AG04450 (cell line): ENCODE measurements around the gene MEX3C. TPM values are rescaled to one million over a fixed set of nuclear protein-coding genes. Genes with fewer than 3 reads are reported as not detected.

Experiments
- CTCF ChIA-PET: fragments of 300-600, 350-600 bp; formaldehyde crosslinking; extraction: SDS; loops from one replicate; lab custom pipeline; 2022; ENCODE audit warnings: antibody characterized with exemption, inconsistent platforms; lab: Charles Lee
- POLR2A ChIA-PET: fragments of 350-600 bp; formaldehyde crosslinking; extraction: SDS; loops from one replicate; lab custom pipeline; 2021; ENCODE audit warnings: antibody characterized with exemption, inconsistent platforms; lab: Yijun Ruan, JAX
- DNase-seq: peaks from one replicate; pipeline ENCODE4 v3.0.0-alpha.2; 2011; ENCODE audit warnings: low read depth, low spot score
- H3K27ac ChIP-seq: one replicate; pipeline ENCODE4 v1.5.1; 2012; ENCODE audit warnings: low read depth, low read length, control low read depth
- H3K27me3 ChIP-seq: one replicate; pipeline ENCODE4 v1.6.0; 2012; ENCODE audit warnings: low read length; ENCODE audit not compliant: control insufficient read depth, insufficient read depth
- H3K4me3 ChIP-seq: 2 replicates; pipeline ENCODE4 v1.5.1; 2011; ENCODE audit warnings: mild to moderate bottlenecking, low read depth, low read length, control low read depth
- H3K9me3 ChIP-seq: 2 replicates; pipeline ENCODE4 v1.5.1; 2012; ENCODE audit warnings: low read length; ENCODE audit not compliant: control insufficient read depth, insufficient read depth
- polyA minus RNA-seq: library from RNA; depleted of rRNA, polyadenylated mRNA; stranded (reverse); fragments of >200 nt; gene quantifications from 2 replicates; pipeline ENCODE4 v1.2.3, GENCODE V29; 2011; rRNA and poly(A)+ RNA removed
- polyA plus RNA-seq: library from polyadenylated mRNA; depleted of rRNA; stranded (reverse); fragments of >200 nt; gene quantifications from 2 replicates; pipeline ENCODE4 v1.2.3, GENCODE V29; 2011; rRNA removed
- TF ChIP-seq, protein P1 (sequence below): IDR thresholded peaks from 2 replicates; pipeline ENCODE4 v1.5.1; 2011; ENCODE audit warnings: low read depth, low read length, control low read depth, inconsistent platforms

The MEX3C gene
- polyA plus RNA-seq: 63.5 and 69.7 TPM in 2 replicates
- 61.1 and 74.8 TPM in 2 replicates for polyA minus RNA-seq

DNA sequence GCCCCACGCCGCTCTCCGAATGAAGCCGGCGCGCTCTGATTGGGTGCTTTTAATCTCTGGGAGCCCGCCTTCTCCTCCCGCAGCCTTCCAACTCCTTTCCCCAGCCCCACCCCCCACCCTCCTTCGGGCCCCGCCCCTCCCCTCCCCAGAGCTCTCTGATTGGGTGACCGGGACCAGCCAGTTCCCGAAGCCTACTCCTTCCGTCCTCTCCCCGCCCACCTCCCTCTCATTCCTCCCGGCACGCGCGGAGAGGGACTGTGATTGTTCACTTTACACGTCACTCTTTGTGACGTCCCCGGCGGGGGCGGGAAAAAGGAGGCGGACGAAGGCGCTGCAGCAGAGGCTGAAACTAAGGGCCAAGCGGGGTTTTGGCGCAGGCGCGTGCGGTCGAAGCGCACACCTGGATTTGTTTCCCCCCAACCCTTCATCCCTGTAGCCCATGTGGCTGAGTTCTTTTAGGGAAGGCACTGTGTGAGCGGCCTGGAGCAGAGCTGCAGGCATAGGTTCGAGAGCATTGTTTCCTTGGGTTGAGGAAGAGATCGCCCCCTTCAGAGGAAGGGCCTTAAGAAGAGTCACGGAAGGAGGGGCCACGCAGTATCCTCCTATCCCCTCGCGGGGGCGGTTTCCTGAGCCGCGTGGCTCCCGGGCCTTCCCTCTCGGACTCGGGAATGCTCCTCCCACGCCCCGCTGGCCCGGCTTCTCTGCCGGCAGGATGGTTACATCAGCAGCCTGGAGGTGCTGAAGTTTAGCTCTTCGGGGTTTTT, at the start of gene MEX3C:
MEX3C (minus strand) TSS at position 21 of the 764 bp plus-strand sequence. CDS start 361 bp downstream, outside the sequence.
- peak within 1 kb of the TSS; percentile 90 for H3K4me3 ChIP-seq
- CTCF ChIA-PET: interaction anchor here (0.6 to 1.6 kb wide), 9 partner anchors 9 to 317 kb away, joined by 3 to 9 read pairs (median 3); no protein-coding TSS in a partner anchor
- H3K27ac ChIP-seq: peak within 1 kb of the TSS; percentile 97
- POLR2A ChIA-PET: interaction anchor here (0.5 to 2.0 kb wide), 10 partner anchors 16 to 574 kb away, joined by 3 to 7 read pairs (median 4); partner anchors contain the start of genes ME2 and SMAD4
- no peaks in the 10 kb centered on the region for H3K27me3 ChIP-seq
- TF ChIP-seq, protein P1, sequence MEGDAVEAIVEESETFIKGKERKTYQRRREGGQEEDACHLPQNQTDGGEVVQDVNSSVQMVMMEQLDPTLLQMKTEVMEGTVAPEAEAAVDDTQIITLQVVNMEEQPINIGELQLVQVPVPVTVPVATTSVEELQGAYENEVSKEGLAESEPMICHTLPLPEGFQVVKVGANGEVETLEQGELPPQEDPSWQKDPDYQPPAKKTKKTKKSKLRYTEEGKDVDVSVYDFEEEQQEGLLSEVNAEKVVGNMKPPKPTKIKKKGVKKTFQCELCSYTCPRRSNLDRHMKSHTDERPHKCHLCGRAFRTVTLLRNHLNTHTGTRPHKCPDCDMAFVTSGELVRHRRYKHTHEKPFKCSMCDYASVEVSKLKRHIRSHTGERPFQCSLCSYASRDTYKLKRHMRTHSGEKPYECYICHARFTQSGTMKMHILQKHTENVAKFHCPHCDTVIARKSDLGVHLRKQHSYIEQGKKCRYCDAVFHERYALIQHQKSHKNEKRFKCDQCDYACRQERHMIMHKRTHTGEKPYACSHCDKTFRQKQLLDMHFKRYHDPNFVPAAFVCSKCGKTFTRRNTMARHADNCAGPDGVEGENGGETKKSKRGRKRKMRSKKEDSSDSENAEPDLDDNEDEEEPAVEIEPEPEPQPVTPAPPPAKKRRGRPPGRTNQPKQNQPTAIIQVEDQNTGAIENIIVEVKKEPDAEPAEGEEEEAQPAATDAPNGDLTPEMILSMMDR: peak; percentile 39
- peaks cover 10% of the 10 kb centered on the region; the same call in 1 of the 2 replicates for H3K9me3 ChIP-seq
- DNase-seq: peak; percentile 98

DNA sequence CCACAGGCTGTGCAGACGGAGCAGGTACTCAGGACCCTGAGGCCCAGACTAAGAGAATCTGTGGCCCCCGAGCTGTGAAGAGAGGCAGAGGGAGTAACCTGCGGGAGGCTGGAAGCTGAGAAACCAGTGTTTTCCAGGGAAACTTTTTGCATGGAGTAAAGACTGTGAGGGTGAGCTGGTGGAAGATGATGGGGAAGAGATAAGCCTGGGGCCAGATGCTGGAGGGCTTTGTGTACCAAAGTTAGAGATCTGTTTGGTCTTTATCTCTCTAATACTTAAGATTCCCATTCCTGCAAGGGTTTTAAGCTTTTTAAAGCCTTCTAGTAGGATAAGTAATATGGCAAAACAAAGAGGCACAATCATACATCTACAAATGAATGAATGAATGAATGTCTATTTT, 43.7 kb upstream of the MEX3C start:
- TF ChIP-seq, protein P1: no peak
- H3K4me3 ChIP-seq: no peak overlapping the region
- H3K27me3 ChIP-seq: no peaks in the 10 kb centered on the region
- ChIA-PET CTCF (no interaction called here), POLR2A (no interaction called here)
- DNase-seq: no peak
- H3K9me3 ChIP-seq: no peaks in the 10 kb centered on the region
- H3K27ac ChIP-seq: no peak overlapping the region

DNA sequence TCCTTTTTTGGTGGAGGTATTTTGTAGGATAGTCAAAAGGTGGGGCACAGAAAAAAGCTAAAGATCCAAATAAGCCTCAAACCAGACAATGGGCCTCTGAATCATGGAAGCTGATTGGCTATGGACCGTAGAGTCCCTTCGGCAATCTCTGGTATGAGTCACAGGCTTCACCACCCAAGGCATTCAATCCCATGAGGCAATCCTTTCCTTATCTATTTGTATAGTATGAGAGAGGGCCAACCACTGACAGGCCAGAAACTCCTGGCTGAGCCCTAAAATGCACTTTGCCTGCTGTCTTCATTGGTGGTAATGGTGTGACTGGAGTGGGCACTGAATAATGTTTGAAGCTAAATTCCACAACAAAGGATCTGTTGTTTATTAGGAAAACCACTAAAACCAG, 38.7 kb upstream of the MEX3C start:
- Histone ChIP-seq H3K27ac (no peak overlapping the region), H3K9me3 (no peaks in the 10 kb centered on the region), H3K27me3 (no peaks in the 10 kb centered on the region), H3K4me3 (no peak overlapping the region)
- ChIA-PET CTCF (no interaction called here), POLR2A (no interaction called here)
- no peak for DNase-seq
- TF ChIP-seq, protein P1: no peak

DNA sequence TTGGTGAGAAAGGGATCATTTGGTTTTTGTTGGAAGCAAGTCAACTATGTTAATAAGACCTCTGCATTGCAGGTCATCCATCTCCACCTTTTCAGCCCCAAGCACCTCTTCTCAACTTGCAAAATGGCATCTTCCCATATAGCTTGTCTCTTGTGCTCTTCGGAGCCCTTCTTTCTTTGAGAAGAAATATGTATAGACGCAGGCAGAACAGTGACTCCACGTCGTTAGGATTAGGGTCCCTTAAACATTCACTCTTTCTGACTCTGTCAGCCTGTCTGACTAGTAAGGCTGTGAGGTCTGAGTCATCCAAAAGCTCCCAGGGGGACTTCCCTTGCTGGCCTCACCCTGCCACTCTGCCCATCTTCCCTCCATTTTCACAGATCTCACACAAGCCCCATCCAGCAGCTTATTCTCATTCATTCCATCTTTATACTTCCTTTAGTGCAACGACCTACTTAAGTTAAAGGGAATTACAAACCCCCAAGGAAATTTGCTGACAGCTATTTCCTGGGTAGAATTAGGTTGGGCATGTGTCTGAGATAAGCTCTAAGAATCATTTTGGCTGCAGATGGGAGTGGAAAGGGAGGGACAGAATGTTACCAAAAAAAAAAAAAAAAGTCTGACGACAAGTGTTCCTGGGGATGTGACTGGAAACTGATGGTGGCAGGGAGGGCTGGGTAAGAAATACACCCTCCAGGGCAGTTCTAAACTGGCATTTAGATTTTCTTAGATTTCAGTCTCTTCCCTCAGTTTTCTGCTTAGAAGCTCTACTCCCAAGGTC, 37.7 kb upstream of the MEX3C start:
- Histone ChIP-seq H3K4me3 (no peak overlapping the region), H3K9me3 (no peaks in the 10 kb centered on the region), H3K27ac (no peak overlapping the region), H3K27me3 (no peaks in the 10 kb centered on the region)
- DNase-seq: no peak
- TF ChIP-seq, protein P1: no peak
- CTCF ChIA-PET: no interaction called here
- POLR2A ChIA-PET: no interaction called here
